ENCODE data around the gene SETD4.
"Not testable (repeated sequence)": the region's sequence is repeated elsewhere in the genome, so short reads cannot be mapped to it uniquely, and the experiment has no call there.

SETD4 gene

DNA sequence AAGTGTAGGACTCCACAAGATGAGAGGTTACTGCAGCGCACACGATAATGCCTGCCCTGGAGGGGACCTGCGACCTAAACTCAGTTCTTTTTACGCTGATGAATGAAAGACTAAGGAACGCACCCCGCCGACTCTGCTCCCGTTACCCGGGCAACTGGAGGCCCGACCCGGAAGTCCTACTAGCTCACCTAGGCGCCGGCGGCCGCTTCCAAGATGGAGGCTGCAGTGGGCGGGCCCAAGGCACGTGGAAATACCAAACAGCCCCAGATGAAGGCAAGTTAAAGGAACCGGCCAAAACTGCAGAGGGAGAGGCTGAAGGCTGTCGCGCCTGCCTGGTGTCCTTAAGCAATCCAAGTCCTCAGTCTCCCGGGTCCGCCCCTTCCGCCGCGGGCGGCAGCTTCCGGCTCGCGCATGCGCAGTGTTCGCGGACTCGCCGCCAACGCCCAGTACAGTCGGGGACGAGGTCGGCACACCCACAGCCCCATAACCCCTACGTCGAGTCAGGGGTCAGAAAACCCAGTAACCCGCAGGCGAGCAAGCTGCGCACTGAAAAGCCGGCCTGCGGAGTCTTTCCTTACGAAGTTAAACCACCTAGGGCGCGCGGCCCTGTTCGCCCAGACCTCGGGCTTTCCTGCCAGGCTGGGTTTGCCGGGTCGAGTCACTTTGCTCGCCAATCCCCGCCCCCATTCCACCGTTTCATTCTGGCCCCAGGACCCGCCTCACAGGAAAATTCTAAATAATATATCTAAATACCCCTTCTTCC, at the start of gene SETD4:
SETD4 (minus strand) TSS at position 368 of the 763 bp plus-strand sequence. CDS start 1,638 bp downstream, outside the sequence.
- peak; percentile 92 for DNase-seq (ENCODE audit: low read depth)

- DNase-seq (ENCODE audit: low read depth) = no peak
These were observed 49.5 kb upstream of the SETD4 start for GRCh38 chr21:36109868-36110267.

DNA sequence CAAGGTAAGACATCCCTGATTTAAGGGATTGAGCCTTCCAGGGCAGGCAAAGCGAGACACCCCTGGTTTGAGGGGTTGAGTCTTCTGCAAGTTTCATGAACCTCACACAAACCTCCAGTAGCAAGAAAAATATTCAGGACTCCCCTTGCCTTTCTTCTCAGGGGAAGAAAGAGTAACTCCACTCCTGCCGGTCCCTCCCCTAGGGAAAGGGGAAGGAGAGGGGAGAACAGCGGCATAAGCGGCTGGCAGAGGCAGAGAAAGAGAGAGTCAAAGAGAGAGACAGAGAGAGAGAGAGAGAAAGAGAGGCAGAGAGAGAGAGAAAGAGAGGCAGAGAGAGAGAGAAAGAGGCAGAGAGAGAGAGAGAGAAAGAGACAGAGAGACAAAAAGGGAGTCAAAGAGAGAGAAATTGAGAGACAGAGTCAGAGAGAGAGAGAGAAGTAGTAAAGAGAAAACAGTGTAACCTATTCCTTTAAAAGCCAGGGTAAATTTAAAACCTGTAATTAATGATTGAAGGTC, 45.1 kb upstream of the SETD4 start:
- DNase-seq (ENCODE audit: low read depth) = no peak

- DNase-seq (ENCODE audit: low read depth) = peak; percentile 35
These were observed 44.3 kb upstream of the SETD4 start for GRCh38 chr21:36104317-36105300.

DNA sequence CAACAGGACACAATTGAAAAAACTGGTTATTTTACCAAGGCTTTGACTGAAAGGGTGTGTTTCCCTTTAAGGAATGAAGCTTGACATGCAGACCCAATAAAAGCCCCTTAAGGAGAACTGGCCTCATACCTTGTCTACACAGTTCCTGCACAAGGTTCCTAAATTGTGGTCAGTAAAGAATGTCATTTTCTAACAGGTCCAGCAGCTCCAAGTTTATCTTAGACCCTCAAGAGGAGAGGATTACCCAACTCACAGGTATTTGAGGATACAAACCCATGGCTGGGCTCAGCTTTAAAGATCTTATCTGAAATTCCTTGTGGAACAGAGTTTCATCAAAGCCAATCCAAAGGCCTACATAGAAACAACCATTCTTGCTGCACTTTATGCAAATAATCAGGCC, 43.1 kb upstream of the SETD4 start:
- no peak for DNase-seq (ENCODE audit: low read depth)

GRCh38 chr21:36100971-36101641, 40.8 kb upstream of the SETD4 start:
- no peak for DNase-seq (ENCODE audit: low read depth)

- not testable (repeated sequence) for DNase-seq (ENCODE audit: low read depth)
These were observed 39.4 kb upstream of the SETD4 start for GRCh38 chr21:36099695-36100211.

- no peak for DNase-seq (ENCODE audit: low read depth)
These were observed 38.7 kb upstream of the SETD4 start for GRCh38 chr21:36099000-36099399.

GRCh38 chr21:36098182-36098532, 37.8 kb upstream of the SETD4 start:
- DNase-seq (ENCODE audit: low read depth) = no peak

DNA sequence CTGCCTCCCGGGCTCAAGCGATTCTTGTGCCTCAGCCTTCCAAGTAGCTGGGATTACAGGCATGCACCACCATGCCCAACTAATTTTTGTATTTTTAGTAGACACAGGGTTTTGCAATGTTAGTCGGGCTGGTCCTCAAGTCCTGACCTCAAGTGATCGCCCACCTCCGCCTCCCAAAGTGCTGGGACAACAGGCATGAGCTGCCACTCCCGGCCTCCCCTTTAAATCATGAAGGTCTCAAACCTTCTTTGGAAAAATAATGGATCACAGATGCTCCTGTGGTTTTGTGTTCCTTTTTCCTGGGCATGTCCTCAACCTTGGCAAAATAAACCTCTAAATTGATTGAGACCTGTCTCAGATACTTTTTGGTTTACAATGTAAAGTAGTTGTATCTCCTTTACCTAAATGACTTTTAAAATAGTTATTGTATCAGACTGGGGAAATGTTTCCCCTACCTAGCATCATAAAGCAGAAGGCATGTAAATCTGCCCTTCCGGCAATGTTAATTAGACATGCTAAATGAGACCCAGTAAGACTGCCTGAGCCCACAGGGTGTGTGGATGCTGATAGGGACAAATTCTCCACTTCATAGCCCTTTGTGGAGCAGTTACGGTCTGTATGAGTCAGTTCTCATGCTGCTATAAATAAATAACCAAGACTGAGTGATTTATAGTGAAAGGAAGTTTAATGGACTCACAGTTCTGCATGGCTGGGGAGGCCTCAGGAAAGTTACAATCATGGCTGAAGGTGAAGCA, 37.3 kb upstream of the SETD4 start:
- no peak for DNase-seq (ENCODE audit: low read depth)

- no peak for DNase-seq (ENCODE audit: low read depth)
These were observed 36.3 kb upstream of the SETD4 start for GRCh38 chr21:36096398-36097290.

- no peak for DNase-seq (ENCODE audit: low read depth)
These were observed 33.2 kb upstream of the SETD4 start for GRCh38 chr21:36093512-36093911.

DNA sequence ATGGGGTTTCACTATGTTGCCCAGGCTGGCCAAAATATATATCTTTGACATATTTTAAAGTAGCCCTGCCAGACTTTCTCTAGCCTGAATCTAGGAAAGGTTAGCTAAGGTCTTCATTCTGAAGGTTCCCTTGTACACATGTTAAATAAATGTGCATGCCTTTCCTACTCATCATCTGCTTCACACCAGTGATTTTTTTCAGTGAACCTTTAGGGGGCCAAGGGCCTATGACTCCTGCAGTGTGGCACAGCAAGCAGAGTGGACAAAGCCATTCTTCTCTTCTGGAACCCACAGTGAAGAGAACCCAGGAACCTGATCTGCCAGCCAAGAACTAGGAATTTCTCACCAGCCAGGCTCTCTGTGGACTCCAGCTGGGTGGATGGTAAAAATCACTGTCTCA, 32.4 kb upstream of the SETD4 start:
- no peak for DNase-seq (ENCODE audit: low read depth)

DNA sequence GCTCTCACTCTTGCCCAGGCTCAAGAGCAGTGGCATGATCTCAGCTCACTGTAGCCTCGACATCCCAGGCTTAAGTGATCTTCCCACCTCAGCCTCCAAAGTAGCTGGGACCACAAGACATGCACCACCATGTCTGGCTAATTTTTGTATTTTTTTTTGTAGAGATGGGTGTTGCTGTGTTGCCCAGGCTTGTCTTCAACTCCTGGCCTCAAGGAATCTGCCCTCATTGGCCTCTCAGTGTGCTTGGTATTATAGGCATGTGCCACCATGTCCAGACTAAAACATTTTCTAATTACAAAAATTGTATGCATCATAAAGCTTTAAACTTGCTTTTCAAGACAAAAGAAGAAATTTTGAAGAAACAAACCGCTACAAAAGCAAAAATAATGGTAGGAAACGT, 29.6 kb upstream of the SETD4 start:
- DNase-seq (ENCODE audit: low read depth) = no peak

DNA sequence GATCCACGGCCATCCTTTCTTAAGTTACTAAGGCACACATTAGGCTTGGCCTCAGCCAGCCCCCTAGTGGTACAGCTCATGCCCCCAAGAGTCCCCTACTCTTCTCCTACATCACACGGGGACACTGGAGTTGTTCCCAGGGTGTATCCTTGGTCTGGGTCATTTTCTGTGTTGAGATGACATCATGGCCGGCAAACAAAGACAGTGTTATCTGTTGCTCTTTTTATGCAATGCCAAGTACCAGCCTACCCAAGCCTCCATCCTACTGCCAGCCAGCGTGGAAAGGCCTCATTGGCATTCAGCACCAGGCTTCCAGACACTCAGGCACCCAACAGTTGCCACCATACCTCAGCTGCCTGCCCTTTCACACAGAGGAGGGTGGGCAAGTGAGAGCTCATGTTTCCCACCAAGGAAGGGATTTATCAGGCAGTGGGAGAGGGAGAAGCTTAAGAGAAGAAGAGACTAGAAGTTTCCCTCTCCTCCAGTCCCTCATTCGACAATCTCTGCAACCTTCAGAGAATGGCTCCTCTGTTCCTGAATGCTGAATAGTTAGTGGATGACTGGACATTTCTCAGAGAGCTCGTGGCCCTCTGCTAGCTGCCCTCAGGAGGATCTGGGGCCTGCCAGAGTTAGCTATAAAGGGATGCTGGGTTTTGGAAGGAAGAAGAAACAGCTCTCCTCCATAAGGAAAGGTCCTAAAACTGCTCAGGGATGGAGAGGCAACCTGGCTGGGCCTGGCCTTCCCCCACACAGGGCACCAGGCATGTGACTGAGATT, 27.2 kb upstream of the SETD4 start:
- no peak for DNase-seq (ENCODE audit: low read depth)

DNA sequence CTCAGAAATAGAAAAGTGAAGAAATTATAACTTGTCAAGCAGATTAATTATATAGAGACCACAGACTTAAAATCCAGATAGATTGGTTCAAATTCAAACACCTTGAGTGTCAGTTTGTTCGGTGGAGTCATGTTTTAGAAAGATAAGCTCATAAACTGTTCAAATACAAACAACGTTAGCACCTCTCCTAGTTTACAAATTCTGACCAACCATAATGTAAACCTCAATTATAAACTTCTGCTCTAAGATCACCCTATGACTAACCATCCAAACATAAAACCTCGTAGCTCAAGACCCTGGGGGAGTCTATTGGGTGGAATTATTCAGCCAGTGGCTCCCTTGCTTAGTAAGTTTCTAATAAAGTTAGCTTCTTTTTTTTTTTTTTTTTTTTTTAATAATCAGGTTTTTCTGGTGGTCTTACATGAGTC, 21.9 kb upstream of the SETD4 start:
- DNase-seq (ENCODE audit: low read depth) = no peak

- DNase-seq (ENCODE audit: low read depth) = no peak
These were observed 20.1 kb upstream of the SETD4 start for GRCh38 chr21:36080386-36080785.

- no peak for DNase-seq (ENCODE audit: low read depth)
These were observed 19.3 kb upstream of the SETD4 start for GRCh38 chr21:36079671-36080070.

DNA sequence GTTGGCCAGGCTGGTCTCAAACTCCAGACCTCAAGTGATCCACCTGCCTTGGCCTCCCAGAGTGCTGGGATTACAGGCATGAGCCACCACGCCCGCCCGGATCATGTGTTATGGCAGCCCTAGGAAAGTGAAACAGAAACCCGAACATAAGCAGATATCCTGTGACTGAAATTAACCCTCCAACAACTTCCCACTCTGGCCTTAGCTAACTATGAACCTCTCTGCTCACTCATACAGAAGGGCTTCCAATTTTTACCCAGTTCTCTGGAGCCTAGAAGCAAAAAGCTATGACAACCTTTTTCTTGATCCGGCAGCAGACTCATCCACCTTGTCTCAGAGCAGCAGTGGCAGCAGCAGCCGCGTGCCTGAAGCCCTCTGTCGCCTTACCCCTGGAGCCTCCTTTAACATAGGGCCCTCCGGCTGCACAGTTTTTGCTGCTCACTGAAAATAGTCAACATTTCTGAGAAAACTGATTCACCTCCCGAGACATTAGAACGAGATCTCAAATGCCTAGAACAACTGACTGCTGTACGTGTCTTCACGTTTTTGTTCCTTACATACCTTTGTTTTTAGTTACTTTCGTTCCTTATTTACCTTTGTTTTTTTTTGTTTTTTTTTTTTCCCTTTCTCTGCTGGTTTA, 18.8 kb upstream of the SETD4 start:
- DNase-seq (ENCODE audit: low read depth) = peak; percentile 26

All from activated T-cell treated with anti-CD3 and anti-CD28 coated beads for 24 hours (primary cell).